IPS-NIHi7 (cell line): ENCODE results near the gene PROX1.
A peak's percentile ranks its signal among the peaks of the same experiment; 100 is the strongest.

ENCODE experiments used
- DNase-seq: peaks from one replicate; pipeline ENCODE4 v3.0.0; 2012; ENCODE audit warnings: mixed read lengths; ENCODE audit errors: extremely low spot score

The PROX1 gene

DNA sequence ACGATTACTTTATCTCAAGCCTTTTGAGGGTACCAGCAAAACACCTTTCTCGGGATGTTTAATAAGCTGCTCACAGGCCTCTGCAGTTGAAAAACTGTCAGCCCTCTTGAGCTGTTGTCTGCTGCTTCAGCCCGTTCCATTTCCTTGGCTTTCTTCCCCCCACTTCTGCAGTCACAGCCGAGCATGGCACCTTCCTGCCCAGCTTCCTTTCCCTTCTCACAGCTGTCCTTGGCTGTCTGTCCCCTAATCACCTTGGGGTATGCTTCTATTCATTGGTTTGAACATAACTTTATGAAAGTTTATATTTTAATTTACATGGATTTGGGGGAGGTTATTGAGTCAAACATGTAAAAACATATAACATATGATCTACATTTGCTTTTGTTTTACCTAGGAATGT lies 6.9 kb upstream of the PROX1 start:
- no peak for DNase-seq

DNA sequence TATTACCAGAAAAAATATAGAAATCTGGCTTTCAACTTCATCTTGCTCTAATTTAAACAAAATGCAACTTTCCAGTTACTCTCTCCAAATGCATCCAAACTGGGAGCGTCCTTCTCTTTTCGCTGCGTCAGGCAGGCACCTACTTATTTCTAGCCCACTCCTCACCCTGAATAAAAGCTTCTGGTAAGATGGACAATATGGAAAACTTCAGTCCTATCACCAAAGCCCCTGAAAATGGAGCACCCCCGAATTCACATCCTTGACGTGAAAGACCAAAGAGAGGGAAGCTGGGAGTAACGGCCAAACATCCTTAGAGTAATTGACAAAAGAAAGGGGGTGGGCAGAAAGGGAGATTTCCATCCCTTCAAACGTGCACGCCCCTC lies 5.5 kb upstream of the PROX1 start:
- DNase-seq, result no peak

DNA sequence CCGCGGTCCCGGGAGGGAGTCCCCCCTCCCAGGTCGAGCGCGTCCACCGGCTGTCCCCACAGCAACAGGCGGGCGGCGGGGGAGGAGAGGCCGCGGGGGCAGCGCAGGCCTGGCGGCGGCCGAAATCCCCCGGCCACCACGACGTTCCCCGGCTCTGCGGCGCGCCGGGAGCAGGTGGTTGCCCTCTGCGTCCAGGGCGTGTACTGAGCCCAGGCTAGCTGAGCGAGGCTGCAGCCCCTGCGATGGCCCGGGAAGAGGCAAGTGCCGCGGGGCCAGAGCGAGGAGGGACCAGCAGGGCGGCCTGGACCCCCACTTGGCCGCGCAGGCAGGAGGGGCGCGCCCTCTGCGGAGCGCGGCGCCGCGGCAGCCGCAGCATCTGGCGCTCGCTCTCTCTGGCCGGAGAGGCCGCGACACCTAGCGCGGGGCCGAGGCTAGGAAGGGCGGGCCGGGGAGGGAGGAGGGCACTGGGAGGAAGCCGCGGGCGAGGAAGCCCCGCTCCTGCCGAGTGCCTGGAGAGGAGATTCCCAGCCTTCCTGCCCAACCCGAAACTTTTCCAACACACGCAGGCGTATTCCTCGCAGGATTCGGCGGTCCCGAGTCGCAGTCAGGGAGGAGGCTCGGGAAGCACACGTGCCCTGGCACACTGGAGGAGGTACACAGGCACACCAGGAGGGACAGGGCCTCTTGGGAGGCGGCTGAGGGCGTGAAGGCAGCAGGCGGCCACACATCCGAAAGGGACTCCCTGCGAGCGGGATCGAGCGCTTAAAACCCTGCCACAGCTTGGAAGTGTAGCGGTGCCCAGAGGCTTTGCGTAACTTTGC lies 4.9 kb upstream of the PROX1 start:
- DNase-seq, result peak; percentile 70

DNA sequence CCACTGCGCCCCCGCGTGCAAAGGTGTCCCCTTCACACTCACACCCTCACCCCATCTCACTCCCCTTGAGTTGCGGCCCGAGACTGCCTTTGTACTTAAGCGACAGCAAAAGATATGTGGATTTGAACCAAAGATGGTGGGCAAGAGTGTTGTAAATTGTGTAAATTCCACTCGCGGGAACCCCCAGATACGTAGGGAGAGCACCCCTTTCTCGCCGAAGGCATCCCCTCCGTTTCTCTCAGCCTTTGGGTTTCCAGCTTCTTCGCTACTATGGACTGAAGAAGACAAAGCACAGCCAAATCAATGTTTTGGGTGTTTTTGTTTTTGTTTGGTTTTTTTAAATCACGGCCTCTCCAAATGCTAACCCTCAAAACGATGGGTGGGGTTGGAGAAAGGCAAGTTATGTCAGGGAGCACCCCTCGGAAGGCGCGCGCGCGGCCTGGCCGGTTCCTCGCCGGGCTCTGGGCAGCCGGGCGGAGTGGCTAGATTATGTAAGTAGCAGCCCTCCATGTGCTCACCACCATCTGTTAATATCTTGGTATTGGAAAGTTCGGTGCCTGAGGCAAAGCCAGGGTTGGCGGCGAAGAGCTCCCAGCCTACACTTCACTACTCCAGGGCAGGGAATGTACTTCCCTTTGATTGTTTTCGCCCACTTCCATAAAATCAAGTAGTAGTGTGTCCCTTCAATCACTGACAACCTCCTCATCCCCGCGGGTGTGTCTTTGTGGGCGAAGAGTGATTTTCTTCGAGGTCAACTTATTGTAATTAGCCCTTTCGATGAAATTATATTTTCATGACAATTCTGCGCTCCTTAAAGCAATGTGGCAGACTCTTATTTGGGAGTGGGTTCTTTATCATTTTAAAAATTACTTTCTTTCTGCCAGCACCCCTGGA lies 4.0 kb upstream of the PROX1 start:
- no peak for DNase-seq

DNA sequence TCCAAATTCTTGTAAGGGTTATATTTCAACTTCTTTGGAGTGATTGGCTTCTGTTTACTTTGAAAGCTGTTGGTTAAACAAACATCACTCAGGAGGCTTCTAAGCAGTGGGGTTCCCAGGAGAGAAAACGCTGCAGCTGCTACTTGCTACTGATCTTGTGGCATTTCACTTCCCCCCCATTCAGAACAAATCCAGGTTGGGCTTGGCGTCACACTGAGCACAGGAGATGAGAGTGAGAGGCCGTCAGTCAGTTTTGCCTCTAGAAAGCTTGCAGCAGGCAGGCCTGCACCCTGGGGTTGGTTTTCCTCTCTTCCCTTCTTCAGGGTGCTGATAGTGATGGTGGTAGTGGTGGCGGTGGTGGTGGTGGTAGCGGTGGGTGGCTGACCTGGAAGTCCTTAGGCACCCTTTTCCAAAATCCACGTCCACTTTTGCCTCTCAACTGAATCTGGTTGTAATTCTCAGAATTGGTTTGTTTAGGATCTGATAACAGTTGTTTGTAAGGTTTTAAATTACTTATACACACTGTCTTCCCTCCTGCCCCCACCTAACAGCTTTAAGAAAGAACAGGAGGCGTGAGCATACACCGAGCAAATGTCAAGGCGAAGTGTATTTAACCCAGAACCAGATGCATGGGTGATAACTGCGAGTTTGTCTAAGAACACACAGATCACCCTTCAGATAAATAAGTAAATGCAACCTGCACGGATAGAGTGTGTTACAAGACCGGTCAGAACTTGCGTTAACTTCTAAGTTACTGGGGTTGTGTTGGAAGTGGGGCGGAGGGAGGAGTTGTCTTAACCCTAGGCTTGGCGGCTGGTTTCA lies 3.2 kb upstream of the PROX1 start:
- peak; percentile 54 for DNase-seq

DNA sequence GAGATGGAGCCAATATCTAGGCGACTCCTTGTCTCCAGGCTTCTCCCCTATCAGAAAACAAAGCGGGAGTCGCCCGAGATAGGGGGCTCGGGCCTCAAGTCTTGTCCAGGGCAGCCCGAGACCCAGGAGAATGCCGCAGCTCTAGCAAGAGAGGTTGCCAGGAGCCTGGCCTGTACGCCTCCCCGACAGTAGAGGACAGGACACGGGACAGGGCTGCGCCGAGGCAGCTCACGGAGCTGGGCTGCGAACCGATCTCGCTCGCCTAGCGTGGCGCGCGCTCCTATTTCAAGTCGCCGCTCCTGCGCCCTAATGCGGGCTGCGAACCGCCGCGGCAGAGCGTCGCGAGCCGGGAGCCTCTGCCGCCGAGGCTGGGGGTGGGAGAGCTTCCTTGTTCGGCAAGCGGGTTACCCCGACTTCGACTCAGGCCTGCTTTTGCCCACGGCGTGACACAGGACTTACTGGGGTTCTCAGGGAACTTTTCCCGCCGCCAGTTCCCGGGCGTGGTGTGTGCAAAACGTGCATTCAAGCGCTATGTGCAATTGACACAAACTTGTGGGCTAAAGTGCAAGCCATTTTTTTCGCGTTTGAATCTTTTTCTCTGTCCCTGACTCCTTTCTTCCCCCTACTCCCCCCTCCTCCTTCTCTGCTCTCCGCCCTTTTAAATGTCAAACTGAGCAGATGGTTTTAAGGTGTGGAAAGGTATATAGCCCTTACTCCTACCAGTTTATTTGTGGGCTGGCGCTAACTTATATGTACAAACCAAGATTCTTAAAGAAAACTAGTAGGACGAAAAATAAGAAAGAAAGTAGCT lies 2.4 kb upstream of the PROX1 start:
- peak; percentile 29 for DNase-seq

DNA sequence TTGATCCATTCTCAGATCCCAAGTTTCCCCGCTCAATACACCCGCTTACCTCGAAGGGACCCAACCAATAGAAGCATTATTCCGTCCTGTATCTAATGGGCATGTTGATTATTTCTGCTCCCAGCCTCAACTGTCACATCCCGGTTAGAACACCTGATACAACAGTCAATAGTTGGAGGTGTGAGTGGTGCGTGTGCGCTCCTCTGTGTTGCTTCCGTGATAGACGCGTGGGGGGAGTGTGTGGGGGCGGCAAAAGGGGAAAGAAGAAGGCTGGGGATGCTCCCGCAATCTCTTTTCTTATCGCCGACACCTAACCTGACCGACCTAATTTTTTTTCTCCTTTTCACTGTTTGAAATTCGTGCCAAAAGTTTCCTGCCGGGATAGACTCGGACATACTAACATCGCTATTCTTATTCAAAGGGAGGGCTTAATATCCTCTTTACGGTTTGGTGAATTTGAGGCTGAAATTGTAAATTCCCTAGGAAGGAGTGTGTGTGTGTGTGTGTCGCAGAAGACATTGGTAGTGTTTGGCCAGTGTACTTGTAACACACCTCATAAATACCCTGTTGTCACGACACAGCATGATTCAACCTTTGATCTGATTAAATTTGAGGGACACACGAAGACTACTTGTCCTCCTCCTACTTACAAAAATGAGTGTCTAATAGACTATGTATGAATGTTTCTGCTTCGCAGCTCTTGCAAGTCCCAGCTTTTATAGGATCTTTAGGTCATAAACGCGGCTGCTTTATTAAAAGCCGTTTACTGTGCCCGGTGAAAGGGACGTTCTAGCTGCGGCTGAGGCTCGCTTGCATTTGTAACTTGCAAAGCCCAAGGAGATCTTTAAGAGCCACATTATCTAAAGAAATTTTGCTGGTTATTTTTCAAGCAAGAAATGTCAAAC lies 1.5 kb upstream of the PROX1 start:
- DNase-seq, result no peak

DNA sequence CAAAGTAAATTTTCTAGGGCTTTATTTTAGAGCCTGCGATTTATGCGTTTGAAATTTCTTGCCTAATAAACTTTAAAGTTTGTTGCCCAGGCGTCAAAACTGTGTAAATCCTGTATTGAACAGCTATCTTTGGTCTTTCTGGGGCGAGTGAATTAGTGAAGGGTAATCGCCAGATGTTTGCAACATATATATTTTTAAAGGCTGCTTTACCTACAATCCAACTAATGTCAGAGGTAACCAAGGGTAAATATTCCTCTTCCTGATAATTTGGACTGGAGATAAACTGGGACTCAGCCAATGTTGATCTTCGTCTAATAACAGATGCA lies 885 bp upstream of the PROX1 start:
- DNase-seq, result no peak

DNA sequence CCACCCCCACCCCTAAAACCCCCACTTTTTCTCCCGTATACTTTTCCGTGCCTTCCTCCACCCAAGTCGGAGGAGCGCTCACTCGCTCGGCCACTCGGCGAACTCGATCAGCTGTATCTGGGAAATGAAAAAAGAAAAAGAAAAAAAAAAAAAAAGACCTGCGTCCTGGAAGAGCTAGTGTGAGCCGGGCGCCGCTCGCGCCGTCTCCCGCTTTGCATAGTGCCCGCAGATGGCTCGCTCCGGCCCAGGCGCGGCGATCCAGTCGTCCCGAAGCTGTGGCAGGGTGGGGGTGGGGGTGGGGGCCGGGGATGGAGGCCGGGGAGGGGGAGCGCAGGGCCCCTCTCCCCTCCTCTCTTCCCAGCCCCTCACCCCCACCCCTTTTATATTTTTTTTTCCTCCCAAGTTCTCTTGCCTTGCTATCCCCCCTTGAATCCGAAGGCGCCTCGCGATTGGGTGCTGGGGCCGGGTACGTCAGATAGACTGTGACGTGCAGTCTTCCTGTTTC lies 299 bp upstream of the PROX1 start:
- DNase-seq, result peak; percentile 82

DNA sequence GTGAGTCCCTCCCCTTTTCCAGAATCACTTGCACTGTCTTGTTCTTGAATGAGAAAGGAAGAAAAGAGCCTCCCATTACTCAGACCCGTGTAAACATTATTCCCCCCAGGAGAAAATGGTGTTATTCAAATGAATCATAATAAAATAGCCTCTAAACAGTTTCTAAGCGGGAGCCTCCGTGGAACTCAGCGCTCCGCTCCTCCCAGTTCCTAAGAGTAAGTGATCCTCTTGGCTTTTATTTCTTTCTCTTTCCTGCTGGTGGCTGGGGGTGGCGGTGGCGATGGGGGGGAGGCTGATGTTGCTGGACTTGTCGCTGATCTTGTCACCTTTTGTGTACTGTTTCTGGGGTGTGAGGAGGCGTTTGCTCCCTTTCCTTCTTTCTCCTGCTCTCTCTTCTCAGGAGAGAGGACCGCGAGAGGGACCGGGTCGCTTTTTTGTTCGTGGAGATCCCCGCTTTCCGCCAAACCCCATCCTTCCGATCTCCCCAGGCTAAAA lies 781 bp downstream of the PROX1 start:
- no peak for DNase-seq

DNA sequence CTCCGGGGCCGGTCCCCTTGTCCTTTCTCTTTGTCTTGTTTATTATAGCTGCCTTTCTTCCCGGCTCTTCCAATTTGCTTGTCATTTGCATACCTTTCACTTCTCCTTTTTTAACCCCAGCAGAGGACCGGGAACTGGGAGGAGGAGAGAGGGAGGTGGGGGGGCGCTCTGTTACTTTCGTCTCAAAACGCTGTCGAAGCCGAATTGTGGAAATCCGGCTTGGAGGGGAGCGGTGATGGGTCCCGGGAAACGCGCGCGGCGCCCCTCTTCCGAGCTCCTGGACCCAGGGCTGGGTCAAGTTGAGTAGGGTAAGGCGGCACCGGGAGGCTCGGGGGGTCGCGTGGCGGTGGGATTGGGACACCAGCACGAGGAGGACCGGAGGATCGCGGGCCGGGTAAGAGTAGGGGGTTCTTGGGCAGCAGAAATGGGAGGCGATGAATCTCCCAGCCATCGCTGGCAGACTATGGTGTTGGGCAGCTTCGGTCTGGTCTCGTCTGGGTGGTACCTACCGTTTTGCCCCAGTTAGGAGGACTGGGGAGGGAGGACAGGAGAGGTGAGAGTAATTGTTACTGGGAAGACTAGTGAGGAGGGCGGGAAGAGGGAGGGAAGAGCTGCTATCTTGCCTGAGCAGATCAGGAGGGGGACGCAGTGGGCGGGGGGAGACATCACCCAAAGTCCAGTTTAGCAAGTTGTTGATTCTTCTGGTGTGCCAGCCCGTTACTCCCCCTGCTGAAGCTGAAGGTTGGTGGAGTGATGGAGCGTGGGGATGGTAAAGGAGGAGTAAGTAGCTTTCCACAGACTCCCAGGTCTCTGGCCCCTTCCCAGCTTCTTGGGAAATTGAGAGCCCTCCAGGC lies 1.5 kb downstream of the PROX1 start:
- peak; percentile 31 for DNase-seq

DNA sequence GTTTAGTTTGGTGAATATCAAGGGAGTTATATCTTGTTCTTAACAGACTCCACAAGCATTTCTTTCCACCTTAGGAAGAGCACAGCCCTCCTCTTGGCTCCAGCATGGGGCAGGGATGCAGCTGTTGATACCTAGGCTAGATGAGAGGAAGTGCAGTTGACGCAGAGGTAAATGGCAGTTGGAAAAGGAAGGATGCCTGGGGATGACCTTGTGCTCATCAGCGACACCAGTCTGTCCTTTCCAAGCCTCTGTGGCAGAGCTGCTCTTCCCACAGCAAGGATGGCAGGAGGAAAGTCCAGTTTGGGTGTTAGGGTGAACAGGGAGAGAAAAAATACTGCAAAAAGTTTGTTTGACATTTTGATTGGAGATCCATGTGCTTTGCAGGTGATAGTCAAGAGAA lies 6.2 kb downstream of the PROX1 start:
- DNase-seq, result no peak

DNA sequence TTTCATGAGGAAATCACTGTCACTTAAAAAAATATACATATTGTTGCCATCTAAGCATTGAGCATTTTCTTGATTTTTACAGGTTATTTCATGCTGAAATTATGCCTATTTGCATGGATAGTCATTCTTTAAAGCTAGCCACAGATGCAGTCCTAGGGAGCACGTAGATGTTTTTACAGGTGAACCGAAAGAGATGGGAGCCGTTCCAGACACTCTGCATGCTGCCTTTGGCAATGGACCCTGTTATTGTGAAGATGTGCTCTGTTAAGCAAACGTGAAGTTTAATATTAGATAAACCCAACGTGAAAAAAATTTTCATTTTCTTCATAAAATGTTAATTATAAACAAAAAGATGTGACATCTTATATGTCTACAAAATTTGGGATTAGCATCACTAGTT lies 7.1 kb downstream of the PROX1 start:
- no peak for DNase-seq

DNA sequence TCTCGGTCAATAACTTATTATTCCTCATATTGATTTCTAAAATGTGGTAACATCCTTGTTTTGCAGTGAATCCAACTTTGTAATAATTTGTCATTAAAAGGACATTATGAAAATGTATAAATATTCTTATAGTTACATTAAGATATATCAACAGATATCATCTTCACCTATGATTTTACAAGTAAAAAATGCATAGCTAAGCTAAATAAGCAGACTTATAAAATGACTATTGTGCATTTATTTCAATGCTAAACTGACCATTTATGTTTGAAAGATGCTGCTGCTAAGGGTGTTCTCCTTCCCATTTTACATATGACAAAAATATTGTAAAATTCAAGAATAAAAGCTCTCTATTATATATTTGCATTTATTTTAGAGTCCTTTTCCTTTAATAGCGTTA lies 7.8 kb downstream of the PROX1 start:
- no peak for DNase-seq

DNA sequence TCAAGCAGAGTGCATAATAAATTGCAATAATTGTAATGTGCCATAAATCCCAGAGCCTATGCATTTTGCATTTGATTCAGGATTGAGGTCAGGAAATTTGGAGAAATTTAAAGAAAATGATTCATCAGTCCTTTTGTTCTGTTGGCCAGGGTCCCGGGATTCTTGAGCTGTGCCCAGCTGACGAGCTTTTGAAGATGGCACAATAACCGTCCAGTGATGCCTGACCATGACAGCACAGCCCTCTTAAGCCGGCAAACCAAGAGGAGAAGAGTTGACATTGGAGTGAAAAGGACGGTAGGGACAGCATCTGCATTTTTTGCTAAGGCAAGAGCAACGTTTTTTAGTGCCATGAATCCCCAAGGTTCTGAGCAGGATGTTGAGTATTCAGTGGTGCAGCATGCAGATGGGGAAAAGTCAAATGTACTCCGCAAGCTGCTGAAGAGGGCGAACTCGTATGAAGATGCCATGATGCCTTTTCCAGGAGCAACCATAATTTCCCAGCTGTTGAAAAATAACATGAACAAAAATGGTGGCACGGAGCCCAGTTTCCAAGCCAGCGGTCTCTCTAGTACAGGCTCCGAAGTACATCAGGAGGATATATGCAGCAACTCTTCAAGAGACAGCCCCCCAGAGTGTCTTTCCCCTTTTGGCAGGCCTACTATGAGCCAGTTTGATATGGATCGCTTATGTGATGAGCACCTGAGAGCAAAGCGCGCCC lies 8.7 kb downstream of the PROX1 start:
- no peak for DNase-seq

DNA sequence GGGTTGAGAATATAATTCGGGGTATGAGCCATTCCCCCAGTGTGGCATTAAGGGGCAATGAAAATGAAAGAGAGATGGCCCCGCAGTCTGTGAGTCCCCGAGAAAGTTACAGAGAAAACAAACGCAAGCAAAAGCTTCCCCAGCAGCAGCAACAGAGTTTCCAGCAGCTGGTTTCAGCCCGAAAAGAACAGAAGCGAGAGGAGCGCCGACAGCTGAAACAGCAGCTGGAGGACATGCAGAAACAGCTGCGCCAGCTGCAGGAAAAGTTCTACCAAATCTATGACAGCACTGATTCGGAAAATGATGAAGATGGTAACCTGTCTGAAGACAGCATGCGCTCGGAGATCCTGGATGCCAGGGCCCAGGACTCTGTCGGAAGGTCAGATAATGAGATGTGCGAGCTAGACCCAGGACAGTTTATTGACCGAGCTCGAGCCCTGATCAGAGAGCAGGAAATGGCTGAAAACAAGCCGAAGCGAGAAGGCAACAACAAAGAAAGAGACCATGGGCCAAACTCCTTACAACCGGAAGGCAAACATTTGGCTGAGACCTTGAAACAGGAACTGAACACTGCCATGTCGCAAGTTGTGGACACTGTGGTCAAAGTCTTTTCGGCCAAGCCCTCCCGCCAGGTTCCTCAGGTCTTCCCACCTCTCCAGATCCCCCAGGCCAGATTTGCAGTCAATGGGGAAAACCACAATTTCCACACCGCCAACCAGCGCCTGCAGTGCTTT lies 9.4 kb downstream of the PROX1 start:
- DNase-seq, result no peak

DNA sequence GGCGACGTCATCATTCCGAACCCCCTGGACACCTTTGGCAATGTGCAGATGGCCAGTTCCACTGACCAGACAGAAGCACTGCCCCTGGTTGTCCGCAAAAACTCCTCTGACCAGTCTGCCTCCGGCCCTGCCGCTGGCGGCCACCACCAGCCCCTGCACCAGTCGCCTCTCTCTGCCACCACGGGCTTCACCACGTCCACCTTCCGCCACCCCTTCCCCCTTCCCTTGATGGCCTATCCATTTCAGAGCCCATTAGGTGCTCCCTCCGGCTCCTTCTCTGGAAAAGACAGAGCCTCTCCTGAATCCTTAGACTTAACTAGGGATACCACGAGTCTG lies 10.0 kb downstream of the PROX1 start:
- no peak for DNase-seq

DNA sequence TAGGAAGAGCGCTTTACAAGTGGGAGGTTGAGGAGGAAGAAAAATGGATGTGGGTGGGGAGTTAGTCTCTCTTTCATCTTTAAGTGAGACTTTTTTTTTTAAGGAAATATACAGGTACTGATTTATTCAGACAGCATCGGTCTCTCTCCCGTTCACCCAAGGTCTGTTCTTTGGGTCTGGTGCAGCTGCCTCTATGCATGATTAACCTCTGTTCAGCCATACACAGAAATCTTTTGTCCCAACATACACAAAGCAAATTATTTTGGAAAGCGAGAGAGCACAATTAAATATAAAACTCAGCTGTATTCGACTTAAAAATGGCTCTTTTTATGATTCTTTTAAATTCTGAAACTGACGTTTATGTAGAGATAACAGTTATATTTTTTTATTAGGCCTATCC lies 11.0 kb downstream of the PROX1 start:
- no peak for DNase-seq
